IMR-90 (cell line): ENCODE data around the gene C1QC. TPM values are rescaled to one million over a fixed set of nuclear protein-coding genes. Genes with fewer than 3 reads are reported as not detected.

Experiments used
- ATAC-seq: fragments of 200-7000 bp; cut with Tn5 transposase; 2 replicates; pipeline ENCODE4 v1.9.1; 2020; ENCODE audit warnings: low read depth, mild to moderate bottlenecking, moderate library complexity
- BruUV-seq: library from RNA; stranded (reverse); fragments of 400-500 nt; replicated peaks from 2 replicates; lab custom pipeline; 2021; lab: Mats Ljungman, UMichigan
- CTCF ChIA-PET: fragments of 300-600 bp; formaldehyde crosslinking; extraction: SDS; loops from one replicate; lab custom pipeline; 2021; ENCODE audit warnings: antibody characterized with exemption; lab: Yijun Ruan, JAX
- POLR2A ChIA-PET: fragments of 300-600 bp; sonication (Branson Sonifier 250); formaldehyde crosslinking; loops from one replicate; lab custom pipeline; 2022; ENCODE audit warnings: antibody characterized with exemption; ENCODE audit not compliant: unreplicated experiment; lab: Charles Lee
- DNase-seq: peaks from one replicate; pipeline ENCODE4 v3.0.0; 2013
- H2AFZ ChIP-seq: replicated peaks from 2 replicates; pipeline ENCODE3; 2013; ENCODE audit warnings: low read length, mild to moderate bottlenecking; ENCODE audit not compliant: poor library complexity
- H2AK5ac ChIP-seq: 2 replicates; pipeline ENCODE4 v1.6.1; 2013; ENCODE audit warnings: low read depth, low read length, inconsistent platforms
- H2AK9ac ChIP-seq: replicated peaks from 2 replicates; pipeline ENCODE3; 2013; ENCODE audit warnings: mild to moderate bottlenecking, low read depth, low read length, moderate library complexity; ENCODE audit not compliant: poor library complexity
- H2BK120ac ChIP-seq: 2 replicates; pipeline ENCODE4 v1.6.1; 2013; ENCODE audit warnings: low read depth, low read length, inconsistent platforms
- H2BK15ac ChIP-seq: 3 replicates; pipeline ENCODE4 v1.6.1; 2013; ENCODE audit warnings: low read depth, low read length, inconsistent platforms
- H2BK20ac ChIP-seq: 2 replicates; pipeline ENCODE4 v1.6.1; 2013; ENCODE audit warnings: low read depth, mild to moderate bottlenecking, inconsistent platforms, low read length, moderate library complexity
- H2BK5ac ChIP-seq: 2 replicates; pipeline ENCODE4 v1.6.1; 2013; ENCODE audit warnings: mild to moderate bottlenecking, low read depth, low read length, inconsistent platforms; ENCODE audit not compliant: poor library complexity, severe bottlenecking
- H3K14ac ChIP-seq: replicated peaks from 2 replicates; pipeline ENCODE4 v1.6.1; 2013; ENCODE audit warnings: low read depth, low read length, inconsistent platforms
- H3K18ac ChIP-seq: 2 replicates; pipeline ENCODE4 v1.6.1; 2013; ENCODE audit warnings: low read depth, low read length, control low read depth
- H3K23ac ChIP-seq: 2 replicates; pipeline ENCODE4 v1.6.1; 2013; ENCODE audit warnings: low read depth, low read length, inconsistent platforms
- H3K27ac ChIP-seq: 2 replicates; pipeline ENCODE4 v1.5.1; 2013; ENCODE audit warnings: mild to moderate bottlenecking, control low read depth, low read length; ENCODE audit not compliant: insufficient read depth
- H3K27me3 ChIP-seq: 2 replicates; pipeline ENCODE4 v1.6.1; 2013; ENCODE audit warnings: low read length; ENCODE audit not compliant: control insufficient read depth, insufficient read depth
- H3K36me3 ChIP-seq: 2 replicates; pipeline ENCODE4 v1.6.1; 2013; ENCODE audit warnings: low read length, mixed read lengths; ENCODE audit not compliant: control insufficient read depth, insufficient read depth
- H3K4ac ChIP-seq: 2 replicates; pipeline ENCODE4 v1.6.1; 2013; ENCODE audit warnings: low read depth, low read length, inconsistent platforms
- H3K4me1 ChIP-seq: 2 replicates; pipeline ENCODE4 v1.6.1; 2013; ENCODE audit warnings: low read length, mixed read lengths; ENCODE audit not compliant: control insufficient read depth, insufficient read depth
- H3K4me2 ChIP-seq: 2 replicates; pipeline ENCODE4 v1.6.1; 2013; ENCODE audit warnings: low read depth, mild to moderate bottlenecking, control low read depth, low read length, moderate library complexity
- H3K4me3 ChIP-seq: 2 replicates; pipeline ENCODE4 v1.5.1; 2013; ENCODE audit warnings: low read depth, mild to moderate bottlenecking, control low read depth, low read length, moderate library complexity; ENCODE audit not compliant: insufficient read depth
- H3K56ac ChIP-seq: 2 replicates; pipeline ENCODE4 v1.6.1; 2013; ENCODE audit warnings: low read length, inconsistent platforms; ENCODE audit not compliant: insufficient read depth; ENCODE audit errors: extremely low read depth
- H3K79me1 ChIP-seq, 2 experiments: 2 replicates each; pipeline ENCODE4 v1.6.1; 2013; ENCODE audit warnings: low read length in 2 of 2, inconsistent platforms in 1 of 2, low read depth in 1 of 2
- H3K9ac ChIP-seq: 2 replicates; pipeline ENCODE4 v1.6.1; 2013; ENCODE audit warnings: low read depth, low read length, control low read depth
- H3K9me1 ChIP-seq: 2 replicates; pipeline ENCODE4 v1.6.1; 2013; ENCODE audit warnings: low read length, inconsistent platforms; ENCODE audit not compliant: insufficient read depth
- H3K9me3 ChIP-seq: 2 replicates; pipeline ENCODE4 v1.6.1; 2013; ENCODE audit warnings: low read length; ENCODE audit not compliant: control insufficient read depth, insufficient read depth
- H4K20me1 ChIP-seq: 2 replicates; pipeline ENCODE4 v1.6.1; 2013; ENCODE audit warnings: low read length, inconsistent platforms; ENCODE audit not compliant: insufficient read depth
- H4K5ac ChIP-seq: 2 replicates; pipeline ENCODE4 v1.6.1; 2013; ENCODE audit warnings: mild to moderate bottlenecking, low read depth, low read length, control low read depth
- H4K8ac ChIP-seq, 2 experiments: 2 replicates each; pipeline ENCODE4 v1.6.1; 2013; ENCODE audit warnings: low read depth in 2 of 2, low read length in 2 of 2, control low read depth in 1 of 2, inconsistent platforms in 1 of 2
- H4K91ac ChIP-seq: 2 replicates; pipeline ENCODE4 v1.6.1; 2013; ENCODE audit warnings: low read depth, low read length, inconsistent platforms; ENCODE audit not compliant: insufficient read depth
- BHLHE40 ChIP-seq: fragments of 150-350 bp; IDR thresholded peaks from 2 replicates; pipeline ENCODE4 v1.6.1; 2016; ENCODE audit warnings: mild to moderate bottlenecking, low read depth, low read length
- CEBPB ChIP-seq: IDR thresholded peaks from 2 replicates; pipeline ENCODE4 v1.6.1; 2012; ENCODE audit warnings: low read depth, low read length, improper control_type of control experiment
- CHD1 ChIP-seq: IDR thresholded peaks from 2 replicates; pipeline ENCODE4 v1.6.1; 2012; ENCODE audit warnings: low read depth, low read length, improper control_type of control experiment
- FOS ChIP-seq: fragments of 150-350 bp; IDR thresholded peaks from 2 replicates; pipeline ENCODE4 v1.6.1; 2016; ENCODE audit warnings: low read depth, low read length
- MAFK ChIP-seq: IDR thresholded peaks from 2 replicates; pipeline ENCODE4 v1.6.1; 2012; ENCODE audit warnings: low read depth, low read length, improper control_type of control experiment
- MAZ ChIP-seq: IDR thresholded peaks from 2 replicates; pipeline ENCODE4 v1.6.1; 2012; ENCODE audit warnings: low read depth, mild to moderate bottlenecking, low read length, improper control_type of control experiment, moderate library complexity, borderline replicate concordance
- MXI1 ChIP-seq: IDR thresholded peaks from 2 replicates; pipeline ENCODE4 v1.6.1; 2012; ENCODE audit warnings: low read depth, mild to moderate bottlenecking, low read length, moderate library complexity, borderline replicate concordance
- NFE2L2 ChIP-seq: fragments of 150-350 bp; IDR thresholded peaks from 2 replicates; pipeline ENCODE4 v1.6.1; 2016; ENCODE audit warnings: low read depth, mild to moderate bottlenecking, low read length
- POLR2A ChIP-seq: IDR thresholded peaks from 2 replicates; pipeline ENCODE4 v1.6.1; 2012; ENCODE audit warnings: mild to moderate bottlenecking, low read depth, low read length
- RAD21 ChIP-seq: IDR thresholded peaks from 2 replicates; pipeline ENCODE4 v1.6.1; 2012; ENCODE audit warnings: low read length, improper control_type of control experiment
- RCOR1 ChIP-seq: IDR thresholded peaks from 2 replicates; pipeline ENCODE4 v1.6.1; 2012; ENCODE audit warnings: mild to moderate bottlenecking, low read length, improper control_type of control experiment; ENCODE audit not compliant: insufficient replicate concordance
- RFX5 ChIP-seq: IDR thresholded peaks from 2 replicates; pipeline ENCODE4 v1.8.0; 2012; ENCODE audit warnings: low read depth, mild to moderate bottlenecking, low read length, moderate library complexity
- SMC3 ChIP-seq: fragments of 150-350 bp; IDR thresholded peaks from 2 replicates; pipeline ENCODE4 v1.6.1; 2016; ENCODE audit warnings: low read depth, mild to moderate bottlenecking, antibody characterized with exemption, low read length, moderate library complexity
- WGBS, 2 experiments: methylation state at CpG; one replicate each; pipeline versions ENCODE4 v1.1.5 to v1.1.7; 2013; ENCODE audit warnings: missing lambda C conversion rate in 2 of 2; ENCODE audit not compliant: insufficient read length in 1 of 2; ENCODE audit errors: extremely low coverage in 2 of 2; 5-methylcytosine and 5-hydroxymethylcytosine counted together
- dilution Hi-C: fragments of 300-500 bp; cut with HindIII; formaldehyde crosslinking; loops from one replicate; pipeline ENCODE4 v1.14.3; 2018; ENCODE audit warnings: low sequenced_read_pairs; ENCODE audit not compliant: unreplicated experiment
- in situ Hi-C: fragments of 300-500 bp; cut with MboI; formaldehyde crosslinking; loops from 3 replicates; pipeline ENCODE4 v1.14.3; 2019; ENCODE audit warnings: low sequenced_read_pairs, inconsistent platforms, mixed read lengths
- intact Hi-C: fragments of 100-400 bp; cut with micrococcal nuclease; formaldehyde crosslinking; loops from 2 replicates; pipeline ENCODE4 v1.10.0; 2022
- polyA plus RNA-seq, 3 experiments: library from polyadenylated mRNA; depleted of rRNA; stranded (reverse); fragments of >200 nt; gene quantifications; 2 replicates each; pipeline ENCODE4 v1.2.3, GENCODE V29; 2012; ENCODE audit warnings: low replicate concordance in 1 of 3
- total RNA-seq: library from RNA; depleted of rRNA; stranded (reverse); fragments of >200 nt; gene quantifications from 2 replicates; pipeline ENCODE4 v1.2.3, GENCODE V29; 2012
- TF ChIP-seq, protein P1 (sequence below): conservative IDR thresholded peaks from 2 replicates; pipeline ENCODE4 v1.5.1; 2012; ENCODE audit warnings: mild to moderate bottlenecking, low read depth, low read length, improper control_type of control experiment
- TF ChIP-seq, protein P2 (sequence below): fragments of 150-350 bp; IDR thresholded peaks from 2 replicates; pipeline ENCODE4 v1.6.1; 2016; ENCODE audit warnings: low read depth, mild to moderate bottlenecking, low read length, moderate library complexity, borderline replicate concordance
- TF ChIP-seq, protein P3 (sequence below): fragments of 150-350 bp; IDR thresholded peaks from 2 replicates; pipeline ENCODE4 v1.6.1; 2017; ENCODE audit warnings: mild to moderate bottlenecking, antibody characterized with exemption, low read length, low read depth

Gene C1QC
- total and polyA plus RNA-seq, 2 of the 4 experiments (the other 2 are of a cell fraction), result not detected

DNA sequence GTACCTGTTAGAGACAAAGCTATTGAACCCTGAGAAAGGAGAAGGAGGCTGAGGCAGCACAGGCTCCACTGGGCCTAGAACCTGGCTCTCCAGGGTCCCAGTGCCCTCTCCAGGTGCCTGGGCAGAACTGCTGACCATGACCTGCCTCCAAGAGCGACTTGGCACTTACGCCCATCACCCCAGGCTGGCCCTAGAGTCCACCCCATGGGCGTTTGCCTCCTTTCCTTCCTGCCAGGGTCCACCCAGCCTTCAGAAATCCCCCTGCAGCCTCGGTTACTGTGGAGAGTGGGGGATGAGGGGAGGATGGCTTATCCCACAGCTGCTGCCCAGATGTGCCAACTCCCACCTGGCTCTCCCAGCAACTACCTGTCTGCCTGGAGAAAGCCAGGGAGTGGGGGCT is 21.7 kb upstream of the C1QC start:
- Histone ChIP-seq H3K9me3 (no peaks in the 10 kb centered on the region), H4K5ac (no peak overlapping the region), H3K23ac (no peak overlapping the region), H3K4me3 (no peak overlapping the region), H2BK5ac (no peak overlapping the region), H3K14ac (no peak overlapping the region), H2AFZ (no peak overlapping the region), H3K4me2 (no peak overlapping the region), H3K4me1 (no peaks in the 10 kb centered on the region), H3K27me3 (peaks cover 65% of the 10 kb centered on the region), H3K9ac (no peak overlapping the region), H2BK15ac (no peak overlapping the region), H3K79me1 (no peaks in the 10 kb centered on the region), H4K91ac (no peak overlapping the region), H3K27ac (no peak overlapping the region), H3K9me1 (no peaks in the 10 kb centered on the region; the same call in 1 of the 2 replicates), H2AK9ac (no peak overlapping the region), H2BK20ac (no peak overlapping the region), H2AK5ac (no peak overlapping the region), H4K20me1 (peaks cover 3% of the 10 kb centered on the region; the same call in 1 of the 2 replicates), H3K18ac (no peak overlapping the region), H3K36me3 (no peaks in the 10 kb centered on the region), H2BK120ac (no peak overlapping the region), H3K56ac (no peak overlapping the region), H3K4ac (no peak overlapping the region), H4K8ac (no peak overlapping the region)
- POLR2A ChIA-PET, result no interaction called here
- TF ChIP-seq NFE2L2 (no peak), RAD21 (no peak), CEBPB (no peak), MAZ (no peak), SMC3 (no peak), BHLHE40 (no peak), CHD1 (no peak), RFX5 (no peak), MXI1 (no peak), FOS (no peak), MAFK (no peak), RCOR1 (no peak), POLR2A (no peak)
- TF ChIP-seq, protein P1, sequence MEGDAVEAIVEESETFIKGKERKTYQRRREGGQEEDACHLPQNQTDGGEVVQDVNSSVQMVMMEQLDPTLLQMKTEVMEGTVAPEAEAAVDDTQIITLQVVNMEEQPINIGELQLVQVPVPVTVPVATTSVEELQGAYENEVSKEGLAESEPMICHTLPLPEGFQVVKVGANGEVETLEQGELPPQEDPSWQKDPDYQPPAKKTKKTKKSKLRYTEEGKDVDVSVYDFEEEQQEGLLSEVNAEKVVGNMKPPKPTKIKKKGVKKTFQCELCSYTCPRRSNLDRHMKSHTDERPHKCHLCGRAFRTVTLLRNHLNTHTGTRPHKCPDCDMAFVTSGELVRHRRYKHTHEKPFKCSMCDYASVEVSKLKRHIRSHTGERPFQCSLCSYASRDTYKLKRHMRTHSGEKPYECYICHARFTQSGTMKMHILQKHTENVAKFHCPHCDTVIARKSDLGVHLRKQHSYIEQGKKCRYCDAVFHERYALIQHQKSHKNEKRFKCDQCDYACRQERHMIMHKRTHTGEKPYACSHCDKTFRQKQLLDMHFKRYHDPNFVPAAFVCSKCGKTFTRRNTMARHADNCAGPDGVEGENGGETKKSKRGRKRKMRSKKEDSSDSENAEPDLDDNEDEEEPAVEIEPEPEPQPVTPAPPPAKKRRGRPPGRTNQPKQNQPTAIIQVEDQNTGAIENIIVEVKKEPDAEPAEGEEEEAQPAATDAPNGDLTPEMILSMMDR, result no peak
- TF ChIP-seq, protein P2, sequence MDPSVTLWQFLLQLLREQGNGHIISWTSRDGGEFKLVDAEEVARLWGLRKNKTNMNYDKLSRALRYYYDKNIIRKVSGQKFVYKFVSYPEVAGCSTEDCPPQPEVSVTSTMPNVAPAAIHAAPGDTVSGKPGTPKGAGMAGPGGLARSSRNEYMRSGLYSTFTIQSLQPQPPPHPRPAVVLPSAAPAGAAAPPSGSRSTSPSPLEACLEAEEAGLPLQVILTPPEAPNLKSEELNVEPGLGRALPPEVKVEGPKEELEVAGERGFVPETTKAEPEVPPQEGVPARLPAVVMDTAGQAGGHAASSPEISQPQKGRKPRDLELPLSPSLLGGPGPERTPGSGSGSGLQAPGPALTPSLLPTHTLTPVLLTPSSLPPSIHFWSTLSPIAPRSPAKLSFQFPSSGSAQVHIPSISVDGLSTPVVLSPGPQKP, result no peak
- TF ChIP-seq, protein P3, sequence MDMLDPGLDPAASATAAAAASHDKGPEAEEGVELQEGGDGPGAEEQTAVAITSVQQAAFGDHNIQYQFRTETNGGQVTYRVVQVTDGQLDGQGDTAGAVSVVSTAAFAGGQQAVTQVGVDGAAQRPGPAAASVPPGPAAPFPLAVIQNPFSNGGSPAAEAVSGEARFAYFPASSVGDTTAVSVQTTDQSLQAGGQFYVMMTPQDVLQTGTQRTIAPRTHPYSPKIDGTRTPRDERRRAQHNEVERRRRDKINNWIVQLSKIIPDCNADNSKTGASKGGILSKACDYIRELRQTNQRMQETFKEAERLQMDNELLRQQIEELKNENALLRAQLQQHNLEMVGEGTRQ, result no peak
- CTCF ChIA-PET, result no interaction called here
- WGBS, 2 experiments, result 40% methylated on average over 2 of the region's 4 CpGs; no CpG with 5 or more reads in 1 of the 2 experiments
- DNase-seq (no peak), ATAC-seq (no peak)
- in situ Hi-C loops (no loop called here), dilution Hi-C loops (no loop called here), intact Hi-C loops (no loop called here)
- no TSS peak for BruUV-seq
